Stromal cell of bone marrow (primary cell): ENCODE data around the gene ZFTA.

ENCODE experiments used
- DNase-seq: peaks from one replicate; pipeline ENCODE4 v3.0.0-alpha.2; 2012; ENCODE audit warnings: low read depth

Gene ZFTA

DNA sequence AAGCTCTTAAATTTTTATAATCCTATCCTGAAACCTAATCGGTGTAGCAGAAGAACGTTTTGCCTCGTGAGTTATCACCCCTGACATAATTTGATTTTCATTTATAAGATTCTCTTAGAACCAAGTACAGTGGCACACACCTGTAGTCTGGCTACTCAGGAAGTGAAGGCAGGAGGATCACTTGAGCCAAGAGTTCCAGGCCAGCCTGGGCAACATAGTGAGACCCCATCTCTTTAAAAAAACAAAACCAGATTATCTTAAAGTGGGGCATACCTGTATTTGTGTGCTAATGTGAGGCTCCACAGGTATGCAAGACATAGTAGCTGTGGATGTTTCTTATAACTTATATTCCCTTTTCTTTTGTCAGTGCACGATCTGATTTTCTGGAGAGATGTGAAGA is 19.0 kb downstream of the ZFTA start:
- no peak for DNase-seq

DNA sequence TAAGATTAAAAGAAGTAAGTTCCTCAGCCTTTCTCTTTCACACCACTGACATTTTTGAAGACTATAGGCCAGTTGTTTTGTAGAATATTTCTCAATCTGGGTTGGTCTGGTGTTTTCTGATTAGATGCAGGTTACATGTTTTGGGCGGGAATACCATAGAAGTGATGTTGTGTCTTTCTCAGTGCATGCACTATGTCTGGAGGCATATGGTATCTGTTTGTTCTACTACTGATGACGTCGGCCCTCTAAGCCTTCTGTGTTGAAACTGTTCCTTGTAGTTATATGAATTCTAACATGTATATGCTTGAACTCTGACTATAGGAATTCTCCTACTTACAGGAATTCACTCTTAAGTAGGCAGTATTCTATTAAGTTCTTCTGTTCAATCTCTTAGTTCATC is 21.6 kb downstream of the ZFTA start:
- no peak for DNase-seq

- no peak for DNase-seq
These were observed 23.0 kb downstream of the ZFTA start for GRCh38 chr11:63745304-63746170.

DNA sequence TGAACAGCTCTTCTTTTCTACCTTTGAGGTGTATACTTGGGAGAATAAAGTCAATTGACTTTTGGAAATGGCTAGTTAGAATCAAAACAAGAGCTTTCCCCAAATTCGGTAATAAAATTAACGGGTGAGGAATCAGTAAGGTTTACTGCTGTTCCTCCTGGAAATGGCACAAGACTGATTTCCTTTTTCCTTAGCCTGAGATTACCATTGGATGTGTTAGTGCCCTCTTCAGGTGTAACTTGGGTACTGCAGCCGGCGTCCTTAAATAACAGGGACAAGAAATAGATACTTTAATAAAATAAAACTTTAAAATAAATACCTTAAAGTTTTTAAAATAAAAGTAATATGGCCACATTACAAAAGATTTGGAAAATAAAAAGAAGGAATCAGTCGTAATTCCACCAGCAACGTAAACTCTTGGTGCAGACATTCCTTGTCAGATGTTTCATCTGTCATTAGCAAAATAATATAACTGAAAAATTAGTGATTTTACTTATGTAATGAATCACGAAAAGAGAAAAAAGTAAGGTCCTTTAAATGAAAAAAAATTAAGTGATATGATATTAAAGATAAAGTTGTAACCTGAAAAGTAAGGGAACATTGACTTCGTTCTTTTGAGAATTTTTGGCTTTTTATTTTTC is 29.7 kb downstream of the ZFTA start:
- peak; percentile 64 for DNase-seq

DNA sequence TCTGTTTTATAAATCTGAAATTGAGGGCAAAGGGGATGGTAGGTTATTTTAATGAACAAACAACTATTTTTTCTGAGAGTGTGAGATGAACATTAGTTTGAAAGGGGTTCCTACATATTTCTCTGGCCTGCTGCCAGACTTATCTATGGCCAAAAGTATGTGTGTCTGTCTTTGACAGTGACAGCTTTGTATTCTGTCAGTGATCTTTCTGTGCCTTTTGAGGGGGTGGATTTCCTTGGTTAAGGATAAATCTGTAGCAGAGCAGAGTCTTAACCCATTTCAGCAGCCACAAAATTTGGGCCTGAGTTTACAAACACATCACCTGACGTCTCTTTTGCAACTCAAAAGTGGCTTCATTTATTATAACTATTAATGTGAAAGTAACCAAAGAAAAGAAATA is 30.9 kb downstream of the ZFTA start:
- no peak for DNase-seq

DNA sequence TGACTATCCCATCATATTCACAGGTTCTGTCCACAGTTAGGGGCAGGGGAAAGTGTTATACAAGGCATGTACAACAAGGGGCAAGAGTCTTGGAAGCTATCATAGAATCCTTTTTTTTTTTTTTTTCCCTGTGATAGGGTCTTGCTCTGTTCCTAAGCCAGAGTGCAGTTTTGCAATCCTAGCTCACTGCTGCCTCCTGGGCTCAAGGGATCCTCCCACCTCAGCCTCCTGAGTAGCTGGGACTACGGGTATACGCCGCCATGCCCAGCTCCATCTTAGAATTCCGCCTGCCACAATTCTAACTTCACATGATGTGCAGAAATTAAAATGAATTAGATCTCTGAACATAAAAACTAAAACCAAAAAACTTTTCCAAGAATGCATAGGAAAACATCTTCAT is 31.7 kb downstream of the ZFTA start:
- no peak for DNase-seq

DNA sequence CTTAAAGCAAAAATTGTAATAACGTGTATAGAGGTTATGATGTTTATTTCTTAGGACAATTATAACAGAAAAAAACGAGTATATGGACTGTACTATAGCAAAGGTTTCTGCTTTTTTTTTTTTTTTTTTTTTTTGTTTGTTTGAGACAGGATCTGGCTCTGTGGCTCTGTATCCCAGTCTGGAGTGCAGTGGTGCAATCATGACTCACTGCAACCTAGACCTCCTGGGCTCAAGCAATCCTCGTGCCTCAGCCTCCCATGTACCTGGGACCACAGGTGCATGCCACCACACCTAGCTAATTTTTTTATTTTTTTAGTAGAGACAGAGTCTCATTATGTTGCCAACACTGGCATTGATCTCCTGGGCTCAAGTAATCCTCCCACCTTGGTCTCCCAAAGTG is 39.2 kb downstream of the ZFTA start:
- no peak for DNase-seq

GRCh38 chr11:63720611-63721010 is 48.0 kb downstream of the ZFTA start:
- no peak for DNase-seq

DNA sequence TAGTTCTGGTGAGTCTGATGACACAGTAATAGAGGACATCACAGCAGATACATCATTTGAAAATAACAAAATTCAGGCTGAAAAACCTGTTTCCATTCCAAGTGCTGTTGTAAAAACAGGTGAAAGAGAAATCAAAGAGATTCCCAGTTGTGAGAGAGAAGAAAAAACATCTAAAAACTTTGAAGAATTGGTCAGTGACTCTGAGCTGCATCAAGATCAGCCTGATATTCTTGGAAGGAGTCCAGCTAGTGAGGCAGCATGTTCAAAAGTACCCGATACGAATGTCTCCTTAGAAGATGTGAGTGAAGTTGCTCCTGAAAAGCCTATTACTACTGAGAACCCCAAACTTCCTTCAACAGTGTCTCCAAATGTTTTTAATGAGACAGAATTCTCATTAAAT is 48.6 kb downstream of the ZFTA start:
- peak; percentile 26 for DNase-seq

- DNase-seq: no peak
These were observed 49.6 kb downstream of the ZFTA start for GRCh38 chr11:63719001-63719400.
